ENCODE measurements around the gene BIRC6. TPM values are rescaled to one million over a fixed set of nuclear protein-coding genes. Genes with fewer than 3 reads are reported as not detected.

Gene BIRC6
- total RNA-seq, 1 experiment from 2014 or later: 69.6 TPM

DNA sequence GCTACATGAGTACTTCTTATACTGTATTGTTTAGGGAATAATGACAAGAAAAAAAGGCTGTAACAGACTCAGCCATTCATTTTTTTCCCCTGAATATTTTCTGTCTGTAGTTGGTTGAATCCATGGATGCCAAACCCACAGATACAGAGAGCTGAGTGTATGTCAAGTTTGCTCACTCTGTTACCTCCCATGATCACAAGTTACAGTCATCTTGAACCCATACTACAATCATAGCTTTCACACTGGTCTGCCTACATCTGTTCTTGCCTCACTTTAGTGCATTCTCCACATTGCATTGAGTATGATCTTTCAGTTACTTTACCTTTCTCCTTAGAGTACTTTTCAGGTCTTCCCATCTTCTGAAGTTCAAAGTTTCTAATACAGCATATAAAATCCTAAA, 94.0 kb downstream of the BIRC6 start:
- Mint-ChIP-seq H3K27ac (ENCODE audit: low read depth, unreplicated experiment) (no peak overlapping the region), H3K4me1 (ENCODE audit: insufficient read depth, unreplicated experiment) (no peaks in the 10 kb centered on the region), H3K27me3 (ENCODE audit: insufficient read depth, unreplicated experiment) (no peaks in the 10 kb centered on the region), H3K9me3 (ENCODE audit: unreplicated experiment) (no peaks in the 10 kb centered on the region), H3K4me3 (ENCODE audit: unreplicated experiment) (no peak overlapping the region), H3K36me3 (ENCODE audit: insufficient read depth, unreplicated experiment) (peaks cover 53% of the 10 kb centered on the region)
- POLR2A ChIA-PET: no interaction called here
- DNase-seq (ENCODE audit: unreplicated experiment): no peak
- CTCF ChIA-PET: no interaction called here
- no TSS peak for BruUV-seq (replicated peaks)
- TF ChIP-seq, protein P1, sequence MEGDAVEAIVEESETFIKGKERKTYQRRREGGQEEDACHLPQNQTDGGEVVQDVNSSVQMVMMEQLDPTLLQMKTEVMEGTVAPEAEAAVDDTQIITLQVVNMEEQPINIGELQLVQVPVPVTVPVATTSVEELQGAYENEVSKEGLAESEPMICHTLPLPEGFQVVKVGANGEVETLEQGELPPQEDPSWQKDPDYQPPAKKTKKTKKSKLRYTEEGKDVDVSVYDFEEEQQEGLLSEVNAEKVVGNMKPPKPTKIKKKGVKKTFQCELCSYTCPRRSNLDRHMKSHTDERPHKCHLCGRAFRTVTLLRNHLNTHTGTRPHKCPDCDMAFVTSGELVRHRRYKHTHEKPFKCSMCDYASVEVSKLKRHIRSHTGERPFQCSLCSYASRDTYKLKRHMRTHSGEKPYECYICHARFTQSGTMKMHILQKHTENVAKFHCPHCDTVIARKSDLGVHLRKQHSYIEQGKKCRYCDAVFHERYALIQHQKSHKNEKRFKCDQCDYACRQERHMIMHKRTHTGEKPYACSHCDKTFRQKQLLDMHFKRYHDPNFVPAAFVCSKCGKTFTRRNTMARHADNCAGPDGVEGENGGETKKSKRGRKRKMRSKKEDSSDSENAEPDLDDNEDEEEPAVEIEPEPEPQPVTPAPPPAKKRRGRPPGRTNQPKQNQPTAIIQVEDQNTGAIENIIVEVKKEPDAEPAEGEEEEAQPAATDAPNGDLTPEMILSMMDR (IDR thresholded peaks at IDR 0.05; ENCODE audit: unreplicated experiment): no peak
- intact Hi-C loops (cut with micrococcal nuclease): no loop called here

DNA sequence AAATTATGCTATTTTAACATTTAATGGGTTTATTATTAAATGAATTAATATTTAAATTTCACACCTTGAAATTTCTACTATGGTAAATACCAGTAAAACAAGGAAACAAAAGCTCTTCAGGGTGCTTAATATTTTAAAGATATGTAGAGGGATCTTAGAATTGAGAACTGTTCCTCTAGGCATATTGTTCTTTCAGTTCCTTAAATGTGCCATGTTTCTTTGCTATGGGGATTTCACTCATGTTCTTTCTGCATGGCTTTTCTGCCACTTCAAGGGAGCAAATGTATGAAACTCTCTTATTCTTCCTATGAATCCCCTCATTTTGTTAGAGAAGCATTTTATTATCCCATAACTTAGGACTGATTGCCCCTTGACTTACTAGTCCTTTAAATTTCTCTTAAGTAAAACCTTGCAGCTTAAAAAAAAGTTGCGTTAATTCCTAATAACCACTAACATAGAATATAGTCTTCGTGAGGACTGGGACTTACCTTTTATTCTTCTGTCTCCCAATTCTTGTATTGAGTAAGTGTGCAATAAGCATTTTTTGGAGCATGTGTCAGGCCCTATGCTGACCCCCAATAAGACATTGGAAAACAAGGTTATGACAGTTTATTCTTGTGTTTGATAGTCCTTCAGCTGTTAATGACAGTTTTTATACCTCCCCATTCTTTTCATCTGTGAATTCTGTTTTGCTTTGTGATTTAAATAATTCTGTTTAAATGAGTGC, 95.7 kb downstream of the BIRC6 start:
- Mint-ChIP-seq H3K4me3 (ENCODE audit: unreplicated experiment) (no peak overlapping the region), H3K36me3 (ENCODE audit: insufficient read depth, unreplicated experiment) (peaks cover 54% of the 10 kb centered on the region), H3K27me3 (ENCODE audit: insufficient read depth, unreplicated experiment) (no peaks in the 10 kb centered on the region), H3K9me3 (ENCODE audit: unreplicated experiment) (no peaks in the 10 kb centered on the region), H3K27ac (ENCODE audit: low read depth, unreplicated experiment) (no peak overlapping the region), H3K4me1 (ENCODE audit: insufficient read depth, unreplicated experiment) (no peaks in the 10 kb centered on the region)
- intact Hi-C loops (cut with micrococcal nuclease): no loop called here
- POLR2A ChIA-PET: no interaction called here
- DNase-seq (ENCODE audit: unreplicated experiment): no peak
- CTCF ChIA-PET: no interaction called here
- BruUV-seq (replicated peaks): no TSS peak
- TF ChIP-seq, protein P1 (IDR thresholded peaks at IDR 0.05; ENCODE audit: unreplicated experiment): no peak

DNA sequence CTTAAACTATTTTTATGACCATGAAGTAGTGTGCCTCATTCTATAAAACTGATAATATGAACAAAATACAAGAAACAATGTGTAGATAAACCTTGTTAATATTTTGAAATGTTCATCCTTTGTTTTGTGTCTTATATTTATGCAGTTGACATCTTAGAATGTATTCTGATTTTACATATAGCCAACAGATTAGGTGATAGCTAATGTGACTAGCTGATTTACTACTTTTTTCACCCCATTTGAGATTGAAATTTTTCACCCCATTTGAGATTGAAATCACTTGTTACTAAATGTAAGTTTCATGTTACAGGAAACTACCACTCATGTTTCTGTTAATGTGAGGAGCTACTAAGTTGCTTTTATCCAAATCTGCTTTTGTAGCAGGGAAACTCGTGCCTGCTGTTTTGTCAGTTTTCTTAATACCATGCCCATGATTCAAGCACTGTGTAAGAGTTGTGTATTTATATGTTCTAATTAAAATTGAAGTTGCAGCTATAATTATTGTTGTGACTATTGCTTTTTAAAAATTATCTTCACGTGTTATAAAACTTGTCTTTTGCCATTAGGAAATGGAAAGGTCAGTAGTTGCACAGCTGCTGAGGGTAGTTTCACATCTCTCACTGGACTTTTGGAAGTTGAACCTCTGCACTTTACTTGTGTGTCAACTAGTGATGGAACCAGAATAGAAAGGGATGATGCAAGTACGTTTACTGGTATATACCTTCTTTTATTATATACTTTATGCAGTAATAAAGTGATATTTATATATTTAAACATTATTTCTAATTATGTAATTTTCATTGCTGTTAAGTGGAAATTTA, 96.6 kb downstream of the BIRC6 start:
- peaks cover 55% of the 10 kb centered on the region for H3K36me3 Mint-ChIP-seq (ENCODE audit: insufficient read depth, unreplicated experiment)
- H3K9me3 Mint-ChIP-seq (ENCODE audit: unreplicated experiment): peaks cover 7% of the 10 kb centered on the region
- CTCF ChIA-PET: no interaction called here
- H3K27me3 Mint-ChIP-seq (ENCODE audit: insufficient read depth, unreplicated experiment): no peaks in the 10 kb centered on the region
- no peak for DNase-seq (ENCODE audit: unreplicated experiment)
- no peak overlapping the region for H3K27ac Mint-ChIP-seq (ENCODE audit: low read depth, unreplicated experiment)
- TF ChIP-seq, protein P1 (IDR thresholded peaks at IDR 0.05; ENCODE audit: unreplicated experiment): no peak
- H3K4me1 Mint-ChIP-seq (ENCODE audit: insufficient read depth, unreplicated experiment): no peaks in the 10 kb centered on the region
- BruUV-seq (replicated peaks): no TSS peak
- no peak overlapping the region for H3K4me3 Mint-ChIP-seq (ENCODE audit: unreplicated experiment)
- intact Hi-C loops (cut with micrococcal nuclease): no loop called here
- POLR2A ChIA-PET: no interaction called here

DNA sequence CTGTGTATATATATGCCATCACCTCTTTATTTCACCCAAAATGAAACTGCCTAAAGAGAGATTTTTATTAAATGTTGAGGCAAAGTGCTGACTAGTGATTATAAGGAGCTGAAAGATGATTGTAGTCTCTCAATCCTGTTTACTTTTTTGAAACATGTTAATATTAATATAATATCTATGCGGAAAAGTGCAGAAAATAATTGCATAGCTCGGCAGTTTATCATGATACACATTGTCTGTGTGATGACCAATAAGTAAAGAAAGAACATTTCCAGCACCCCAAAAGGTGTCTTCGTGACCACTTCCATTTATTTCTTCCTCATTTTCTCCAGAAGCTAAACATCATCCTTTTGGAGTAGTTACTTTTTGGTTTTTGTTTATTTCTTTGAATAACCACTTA, 99.0 kb downstream of the BIRC6 start:
- BruUV-seq (replicated peaks): no TSS peak
- POLR2A ChIA-PET: interaction anchor here (1.2 kb wide), 1 partner anchor 13 kb away, joined by 3 read pairs; no protein-coding TSS in a partner anchor
- intact Hi-C loops (cut with micrococcal nuclease): no loop called here
- Mint-ChIP-seq H3K27me3 (ENCODE audit: insufficient read depth, unreplicated experiment) (no peaks in the 10 kb centered on the region), H3K9me3 (ENCODE audit: unreplicated experiment) (peaks cover 9% of the 10 kb centered on the region), H3K4me3 (ENCODE audit: unreplicated experiment) (no peak overlapping the region), H3K4me1 (ENCODE audit: insufficient read depth, unreplicated experiment) (no peaks in the 10 kb centered on the region), H3K36me3 (ENCODE audit: insufficient read depth, unreplicated experiment) (peaks cover 40% of the 10 kb centered on the region), H3K27ac (ENCODE audit: low read depth, unreplicated experiment) (no peak overlapping the region)
- TF ChIP-seq, protein P1 (IDR thresholded peaks at IDR 0.05; ENCODE audit: unreplicated experiment): no peak
- DNase-seq (ENCODE audit: unreplicated experiment): no peak
- CTCF ChIA-PET: interaction anchor here (0.6 kb wide), 1 partner anchor 79 kb away, joined by 3 read pairs; no protein-coding TSS in a partner anchor

All from MCF 10A (cell line).